IPS-18c (cell line): Measurements from ENCODE around the gene COX19.
"Not testable (repeated sequence)": the region's sequence is repeated elsewhere in the genome, so short reads cannot be mapped to it uniquely, and the experiment has no call there.

Source experiments
- H3K4me3 ChIP-seq: 2 replicates; pipeline ENCODE4 v1.7.0; 2013; ENCODE audit warnings: low read depth, mild to moderate bottlenecking, low read length, moderate library complexity; ENCODE audit not compliant: insufficient read depth
- H3K9me3 ChIP-seq: one replicate; pipeline ENCODE4 v1.6.1; 2013; ENCODE audit warnings: mild to moderate bottlenecking, low read length, moderate library complexity; ENCODE audit not compliant: control insufficient read depth, insufficient read depth

The COX19 gene

GRCh38 chr7:973312-973711, 2.0 kb downstream of the COX19 start:
- H3K4me3 ChIP-seq, result no peak overlapping the region

DNA sequence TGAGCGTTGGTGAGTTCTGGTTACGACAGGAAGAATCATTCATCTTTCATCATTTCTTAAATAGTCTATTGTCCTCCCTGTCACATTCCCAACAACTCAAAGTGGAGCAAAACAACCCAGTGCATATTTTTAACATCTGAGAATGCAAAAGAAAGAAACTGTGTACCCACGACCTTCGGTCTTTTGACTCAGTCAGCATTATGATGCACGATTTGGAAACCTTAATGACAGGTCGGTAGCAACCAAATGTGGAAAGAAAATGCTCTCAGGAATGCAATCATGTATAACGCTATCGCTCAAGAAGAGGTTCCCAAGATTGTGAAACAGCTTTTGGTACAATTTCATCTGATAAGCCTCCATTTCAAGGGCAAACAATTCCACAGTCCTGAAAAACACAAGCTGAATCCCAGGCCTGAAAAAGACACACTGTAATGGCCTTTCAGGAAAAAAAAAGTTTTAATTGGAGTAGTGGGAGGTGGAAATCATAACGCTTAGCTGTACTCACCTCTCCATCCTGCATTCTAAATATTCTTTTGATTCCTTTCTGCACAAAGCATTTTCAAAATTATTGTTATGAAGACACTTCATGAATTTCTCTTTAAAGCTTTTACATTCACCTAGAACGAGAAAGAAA, 2.6 kb downstream of the COX19 start:
- no peak overlapping the region for H3K4me3 ChIP-seq

More at GRCh38 chr7:973312-973711, 2.0 kb downstream of the COX19 start:
- no peaks in the 10 kb centered on the region for H3K9me3 ChIP-seq

DNA sequence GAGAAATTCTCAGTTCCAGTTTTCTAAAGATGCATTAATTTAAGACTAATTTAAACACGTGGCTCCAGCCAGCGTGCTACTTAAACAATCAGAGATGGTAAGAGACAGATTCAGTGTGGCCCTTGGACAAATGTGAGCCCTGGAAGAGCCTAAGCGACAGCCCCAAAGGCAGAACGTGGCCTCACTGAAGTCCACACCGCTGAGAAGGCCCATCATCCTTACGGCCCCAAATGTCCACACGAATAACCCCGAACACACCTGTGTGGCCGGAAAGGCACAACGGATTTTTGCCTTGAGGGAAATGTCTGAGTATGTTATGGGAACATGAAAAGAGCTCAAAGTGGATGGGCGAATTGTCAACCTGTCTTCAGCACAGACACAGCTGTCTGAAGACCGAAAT, 3.2 kb downstream of the COX19 start:
- no peak overlapping the region for H3K4me3 ChIP-seq
- H3K9me3 ChIP-seq, result peaks cover 2% of the 10 kb centered on the region

More for the DNA sequence above, 2.6 kb downstream of the COX19 start:
- H3K9me3 ChIP-seq, result no peaks in the 10 kb centered on the region

DNA sequence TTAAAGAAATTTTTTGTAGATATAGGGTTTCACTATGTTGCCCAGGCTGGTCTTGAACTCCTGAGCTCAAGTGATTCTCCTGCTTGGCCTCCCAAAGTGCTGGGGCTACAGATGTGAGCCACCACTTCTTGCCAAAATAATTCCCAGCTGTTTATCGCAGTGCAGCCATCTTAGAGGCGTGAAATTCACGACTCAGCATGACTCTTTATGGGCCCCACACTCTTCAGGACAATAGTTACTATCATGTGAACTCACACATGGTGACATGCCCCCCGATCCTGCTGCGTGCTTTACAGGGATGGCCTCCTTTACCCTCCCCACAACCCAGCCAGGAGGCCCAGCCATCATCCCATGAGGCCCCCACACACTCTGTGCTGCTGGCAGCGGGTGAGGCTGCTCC, 4.6 kb downstream of the COX19 start:
- Histone ChIP-seq H3K4me3 (no peak overlapping the region), H3K9me3 (peaks cover 2% of the 10 kb centered on the region)

DNA sequence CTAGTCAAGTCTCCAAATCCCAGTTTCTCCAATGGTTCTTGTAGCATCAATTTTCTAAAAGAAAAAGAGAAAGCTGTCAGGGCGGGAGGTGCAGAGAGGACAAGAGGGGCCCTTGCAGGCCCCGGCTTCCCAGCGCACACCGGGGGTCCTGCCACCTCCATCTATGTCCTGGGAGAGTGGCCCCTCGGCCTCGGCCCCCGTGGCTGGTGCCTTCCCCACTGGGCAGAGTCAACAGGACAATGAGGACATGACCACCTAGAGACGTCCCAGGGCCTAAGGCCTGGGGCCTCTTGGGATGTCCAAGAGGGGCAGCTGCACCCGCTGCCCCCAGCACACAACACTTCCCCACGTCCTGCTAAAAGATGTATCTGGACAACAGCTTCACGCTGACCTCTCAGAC, 5.9 kb downstream of the COX19 start:
- Histone ChIP-seq H3K9me3 (peaks cover 2% of the 10 kb centered on the region), H3K4me3 (no peak overlapping the region)

GRCh38 chr7:968205-969105, 6.9 kb downstream of the COX19 start:
- H3K4me3 ChIP-seq, result no peak overlapping the region
- peaks cover 2% of the 10 kb centered on the region for H3K9me3 ChIP-seq

- Histone ChIP-seq H3K9me3 (peaks cover 2% of the 10 kb centered on the region), H3K4me3 (no peak overlapping the region)
Observed at GRCh38 chr7:967361-968082, 7.8 kb downstream of the COX19 start.

DNA sequence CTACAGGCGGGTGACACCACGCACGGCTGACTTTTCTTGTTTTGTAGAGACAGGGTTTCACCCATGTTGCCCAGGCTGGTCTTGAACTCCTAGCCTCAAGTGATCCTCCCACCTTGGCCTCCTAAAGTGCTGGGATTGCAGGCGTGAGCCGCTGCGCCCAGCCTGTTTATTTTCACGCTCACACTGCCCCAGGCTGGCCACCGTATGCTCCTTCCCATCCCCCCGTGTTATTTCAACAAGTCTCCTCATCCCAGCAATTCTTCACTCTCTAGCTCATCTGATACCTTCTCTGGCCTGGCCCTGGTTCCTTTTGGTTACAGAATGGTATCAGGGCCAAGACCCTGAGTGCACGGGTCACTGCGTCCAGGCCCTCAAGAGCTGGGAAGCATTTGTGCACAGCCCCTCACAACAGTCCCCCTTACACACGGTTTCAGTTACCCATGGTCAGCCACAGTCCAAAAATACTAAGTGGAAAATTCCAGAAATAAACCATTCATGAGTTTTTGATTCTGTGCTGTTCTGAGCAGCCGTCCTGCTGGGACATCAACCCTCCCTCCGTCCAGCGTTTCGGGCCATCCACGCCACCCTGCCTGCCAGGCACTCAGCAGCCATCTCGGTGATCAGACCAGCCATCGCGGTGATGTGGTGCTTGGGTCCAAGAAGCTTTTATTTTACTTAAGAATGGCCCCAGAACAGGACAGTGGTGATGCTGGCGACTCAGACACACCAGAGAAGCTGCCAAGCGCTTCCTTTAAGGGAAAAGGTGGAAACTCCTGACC, 8.9 kb downstream of the COX19 start:
- H3K9me3 ChIP-seq, result peaks cover 2% of the 10 kb centered on the region
- no peak overlapping the region for H3K4me3 ChIP-seq

DNA sequence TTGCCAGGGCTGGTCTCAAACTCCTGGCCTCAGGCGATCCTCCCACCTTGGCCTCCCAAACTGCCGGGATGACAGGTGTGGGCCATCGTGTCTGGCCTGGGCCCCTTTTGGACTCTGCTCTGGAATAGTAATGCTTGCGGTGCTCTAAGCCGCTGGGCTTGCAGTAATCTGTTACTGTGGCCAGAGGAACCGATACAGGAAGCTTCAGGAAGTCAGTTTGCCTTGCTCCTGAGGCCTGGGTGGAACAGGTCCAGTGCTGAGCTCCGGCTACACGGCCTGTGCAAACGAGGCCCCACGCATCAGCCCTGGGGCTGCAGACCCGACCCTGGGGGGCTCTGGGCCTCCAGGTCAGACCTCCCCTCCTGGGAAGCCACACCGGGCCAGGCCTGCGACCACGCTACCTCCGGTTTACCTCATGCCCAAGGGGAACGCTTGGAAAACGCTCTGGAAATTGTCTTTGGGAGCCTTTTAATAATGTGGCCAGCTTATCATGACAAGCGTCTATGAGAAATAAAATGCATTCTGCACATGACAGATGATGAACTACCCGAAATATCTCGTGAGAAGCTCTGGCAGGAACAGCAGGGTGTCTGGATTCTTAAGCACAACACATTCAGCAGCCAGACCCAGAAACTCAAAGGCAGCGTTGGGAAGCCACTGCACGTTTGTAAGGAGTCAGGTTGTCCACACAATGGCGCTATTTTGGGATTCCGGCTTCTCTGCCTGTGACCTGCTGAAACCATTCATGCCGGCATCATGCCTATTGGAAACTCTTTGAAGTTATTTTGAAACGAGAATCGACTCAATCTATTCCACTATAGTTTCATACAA, 10.7 kb downstream of the COX19 start:
- Histone ChIP-seq H3K4me3 (no peak overlapping the region), H3K9me3 (peaks cover 2% of the 10 kb centered on the region)

- peaks cover 2% of the 10 kb centered on the region for H3K9me3 ChIP-seq
- H3K4me3 ChIP-seq, result no peak overlapping the region
Observed at GRCh38 chr7:963236-964078, 11.9 kb downstream of the COX19 start.

GRCh38 chr7:962401-963081, 12.8 kb downstream of the COX19 start:
- Histone ChIP-seq H3K4me3 (no peak overlapping the region), H3K9me3 (peaks cover 2% of the 10 kb centered on the region)

- Histone ChIP-seq H3K9me3 (no peaks in the 10 kb centered on the region), H3K4me3 (no peak overlapping the region)
Observed at GRCh38 chr7:961546-962400, 13.6 kb downstream of the COX19 start.

DNA sequence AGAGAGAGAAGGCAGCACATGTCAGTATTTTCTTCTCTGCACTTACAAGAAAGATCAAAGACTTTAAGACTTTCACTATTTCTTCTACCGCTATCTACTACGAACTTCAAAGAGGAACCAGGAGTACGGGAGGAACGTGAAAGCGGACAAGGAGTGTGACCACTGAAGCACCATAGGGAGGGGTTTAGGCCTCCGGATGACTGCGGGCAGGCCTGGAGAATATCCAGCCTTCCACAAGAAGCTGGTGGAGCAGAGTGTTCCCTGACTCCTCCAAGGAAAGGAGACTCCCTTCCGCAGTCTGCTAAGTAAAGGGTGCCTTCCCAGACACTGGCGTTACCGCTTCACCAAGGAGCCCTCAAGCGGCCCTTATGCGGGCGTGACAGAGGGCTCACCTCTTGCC, 14.4 kb downstream of the COX19 start:
- H3K4me3 ChIP-seq, H3K9me3 ChIP-seq: not testable (repeated sequence)

- no peak overlapping the region for H3K4me3 ChIP-seq
- no peaks in the 10 kb centered on the region for H3K9me3 ChIP-seq
Observed at GRCh38 chr7:960269-960871, 15.0 kb downstream of the COX19 start.
